Endometrial microvascular endothelial cells (primary cell): ENCODE results near the gene BACH1. TPM values are rescaled to one million over a fixed set of nuclear protein-coding genes. Genes with fewer than 3 reads are reported as not detected.

ENCODE experiments used
- in situ Hi-C: cut with HindIII; loops from 2 replicates; pipeline ENCODE4 v1.10.0; 2017; ENCODE audit warnings: low sequenced_read_pairs, low pct_unique_long_range_greater_than_20kb; ENCODE audit errors: inconsistent ontology term
- total RNA-seq: library from RNA; depleted of rRNA; stranded (reverse); fragments of >200 nt; gene quantifications from one replicate; pipeline ENCODE4 v1.2.3, GENCODE V29; 2015; ENCODE audit errors: inconsistent ontology term

BACH1 gene
- total RNA-seq, 1 donor from 2014 or later: 11.5 TPM

- in situ Hi-C loops: no loop called here
These were observed 36.2 kb downstream of the BACH1 start for GRCh38 chr21:29334717-29335428.

GRCh38 chr21:29335720-29336119 lies 37.0 kb downstream of the BACH1 start:
- in situ Hi-C loops: no loop called here

DNA sequence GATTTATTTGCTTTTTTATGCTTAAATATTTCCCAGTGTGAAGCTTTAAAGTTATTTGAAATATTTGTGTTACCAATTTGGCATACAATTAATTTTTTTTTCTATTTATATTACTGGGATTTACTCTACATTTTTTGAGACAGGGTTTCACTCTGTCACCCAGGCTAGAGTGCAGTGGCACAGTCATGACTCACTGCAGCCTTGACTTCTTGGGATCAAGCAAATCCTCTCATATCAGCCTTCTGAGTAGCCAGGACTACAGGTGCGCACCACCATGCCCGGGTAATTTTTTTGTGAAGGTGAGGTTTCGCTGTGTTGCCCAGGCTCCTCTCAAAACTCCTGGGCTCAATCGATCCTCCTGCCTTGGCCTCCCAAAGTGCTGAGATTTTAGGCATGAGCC lies 39.5 kb downstream of the BACH1 start:
- in situ Hi-C loops: no loop called here

DNA sequence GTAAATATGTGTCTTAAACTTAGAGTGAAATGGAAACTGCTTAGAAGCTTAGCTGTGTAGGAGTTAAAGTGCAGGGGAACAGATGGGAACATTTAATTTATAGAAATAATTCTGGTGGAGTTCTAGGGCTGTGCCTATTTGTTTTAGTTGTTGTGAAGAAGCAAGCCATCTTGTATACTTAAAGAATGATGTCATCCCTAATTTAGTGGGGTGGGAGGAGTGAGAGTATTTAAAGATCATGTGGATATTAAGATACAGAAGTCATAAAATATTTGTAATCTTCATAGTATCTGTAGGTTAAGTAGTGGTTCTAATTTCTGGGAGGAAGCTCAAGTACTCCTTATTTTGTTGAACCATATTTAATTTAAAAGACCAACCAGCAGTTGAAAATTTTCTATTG lies 41.5 kb downstream of the BACH1 start:
- in situ Hi-C loops: no loop called here

DNA sequence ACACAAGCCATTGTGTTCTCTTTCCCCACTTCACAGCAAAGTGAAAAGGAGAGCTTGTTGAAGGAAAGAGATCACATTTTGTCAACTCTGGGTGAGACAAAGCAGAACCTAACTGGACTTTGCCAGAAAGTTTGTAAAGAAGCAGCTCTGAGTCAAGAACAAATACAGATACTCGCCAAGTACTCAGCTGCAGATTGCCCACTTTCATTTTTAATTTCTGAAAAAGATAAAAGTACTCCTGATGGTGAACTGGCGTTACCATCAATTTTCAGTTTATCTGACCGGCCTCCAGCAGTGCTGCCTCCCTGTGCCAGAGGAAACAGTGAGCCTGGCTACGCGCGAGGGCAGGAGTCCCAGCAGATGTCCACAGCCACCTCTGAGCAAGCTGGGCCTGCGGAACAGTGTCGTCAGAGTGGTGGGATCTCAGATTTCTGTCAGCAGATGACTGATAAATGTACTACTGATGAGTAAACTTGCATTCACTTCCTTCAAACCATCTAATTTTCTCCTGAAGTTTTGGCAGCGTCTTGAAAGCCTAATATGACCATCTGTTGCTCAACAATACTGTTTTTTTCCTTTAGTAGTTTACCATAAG lies 43.7 kb downstream of the BACH1 start:
- in situ Hi-C loops: no loop called here

- in situ Hi-C loops: no loop called here
These were observed 44.8 kb downstream of the BACH1 start for GRCh38 chr21:29343519-29343918.

GRCh38 chr21:29346281-29346680 lies 47.6 kb downstream of the BACH1 start:
- in situ Hi-C loops: no loop called here

DNA sequence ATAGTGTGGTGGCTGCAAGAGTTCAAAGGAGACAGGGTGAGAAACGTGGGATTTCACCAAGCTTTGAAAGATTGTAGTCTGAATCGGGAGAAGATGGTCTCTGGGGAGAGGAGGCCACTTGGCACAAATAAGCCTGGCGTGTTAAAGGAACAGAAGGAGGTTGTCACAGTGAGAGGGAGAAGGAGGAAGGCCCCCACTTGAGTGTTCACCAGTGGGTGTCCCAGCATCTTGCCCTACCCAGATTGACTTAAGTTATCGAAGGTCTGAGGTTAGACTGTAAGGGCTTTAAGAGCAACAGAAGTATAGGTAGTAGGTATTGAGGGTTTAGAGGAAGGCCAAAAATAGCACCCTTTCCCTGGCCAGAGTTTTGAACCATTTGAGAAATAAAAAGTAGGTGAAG lies 48.0 kb downstream of the BACH1 start:
- in situ Hi-C loops: no loop called here

DNA sequence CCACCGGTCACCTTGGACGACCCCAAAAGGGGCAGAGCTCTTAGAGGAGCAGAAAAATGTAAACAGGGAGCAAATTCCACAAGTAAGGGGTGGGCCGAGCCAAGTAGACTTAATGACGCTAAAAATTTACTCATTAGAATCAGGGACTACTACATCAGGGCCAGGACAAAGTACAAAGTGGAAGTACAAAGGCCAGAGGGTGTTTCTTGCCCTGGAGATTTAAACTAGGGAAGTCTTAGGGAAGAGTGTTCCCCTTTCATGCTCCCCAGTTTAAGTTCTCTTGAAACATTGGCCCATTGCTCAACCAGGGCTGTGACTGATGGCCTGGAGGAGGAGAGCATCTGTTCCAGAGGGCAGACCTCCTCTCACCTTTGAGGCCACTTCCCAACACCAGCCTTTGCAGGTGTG lies 48.6 kb downstream of the BACH1 start:
- in situ Hi-C loops: no loop called here

GRCh38 chr21:29349702-29350101 lies 51.0 kb downstream of the BACH1 start:
- in situ Hi-C loops: loop anchor here (25.0 kb wide), 1 partner anchor 262 kb away; no protein-coding TSS in a partner anchor

DNA sequence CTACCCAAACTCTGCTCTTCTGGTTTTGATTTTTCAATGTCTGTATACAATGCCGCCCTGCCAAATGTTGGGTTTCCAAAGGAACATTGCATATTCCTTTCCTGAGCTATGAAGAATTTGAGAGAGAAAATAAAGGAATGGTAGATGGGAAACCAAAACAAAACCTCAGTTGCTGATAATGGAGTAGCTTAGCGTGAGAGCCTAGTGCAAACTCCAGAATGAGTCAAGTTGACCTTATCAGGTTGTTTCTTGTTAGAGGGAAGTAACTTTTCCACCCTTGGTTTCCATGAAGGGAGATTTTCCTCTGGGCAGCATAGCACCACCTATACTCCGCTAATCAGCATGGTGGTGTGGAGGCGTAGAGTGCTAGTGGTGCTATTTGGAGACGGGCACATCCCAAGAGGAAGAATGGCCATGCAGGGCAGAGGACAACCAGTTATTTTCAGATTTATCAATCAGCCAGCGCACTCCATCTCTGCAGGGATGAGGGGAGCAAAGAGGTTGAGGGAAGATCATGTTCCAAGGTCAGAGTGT lies 51.6 kb downstream of the BACH1 start:
- in situ Hi-C loops: loop anchor here (25.0 kb wide), 1 partner anchor 263 kb away; no protein-coding TSS in a partner anchor

- in situ Hi-C loops: loop anchor here (25.0 kb wide), 1 partner anchor 264 kb away; no protein-coding TSS in a partner anchor
These were observed 53.0 kb downstream of the BACH1 start for GRCh38 chr21:29351691-29352090.

DNA sequence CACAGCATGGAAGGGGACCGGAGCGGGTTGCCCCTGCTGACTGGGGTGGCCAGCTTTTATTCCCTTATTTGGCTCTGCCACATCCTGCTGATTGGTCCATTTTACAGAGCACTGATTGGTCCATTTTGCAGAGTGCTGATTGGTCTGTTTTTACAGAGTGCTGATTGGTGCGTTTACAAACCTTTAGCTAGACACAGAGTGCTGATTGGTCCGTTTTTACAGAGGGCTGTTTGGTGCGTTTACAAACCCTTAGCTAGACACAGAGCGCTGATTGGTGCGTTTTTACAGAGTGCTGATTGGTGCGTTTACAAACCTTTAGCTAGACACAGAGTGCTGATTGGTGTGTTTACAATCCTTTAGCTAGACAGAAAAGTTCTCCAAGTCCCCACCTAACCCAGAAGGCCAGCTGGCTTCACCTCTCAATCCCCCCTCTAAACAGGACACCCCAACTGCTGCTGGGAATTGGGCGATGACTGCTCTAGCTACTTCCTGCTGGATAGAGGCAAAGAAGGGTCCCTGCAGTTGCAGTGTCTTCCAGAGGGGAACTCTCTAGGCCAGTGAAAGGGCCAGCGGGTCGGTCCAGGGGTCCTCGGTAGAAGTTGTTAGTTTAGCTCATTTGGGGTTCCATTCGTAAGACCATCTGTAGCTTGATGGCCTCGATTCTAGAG lies 56.5 kb downstream of the BACH1 start:
- in situ Hi-C loops: loop anchor here (25.0 kb wide), 1 partner anchor 268 kb away; no protein-coding TSS in a partner anchor

DNA sequence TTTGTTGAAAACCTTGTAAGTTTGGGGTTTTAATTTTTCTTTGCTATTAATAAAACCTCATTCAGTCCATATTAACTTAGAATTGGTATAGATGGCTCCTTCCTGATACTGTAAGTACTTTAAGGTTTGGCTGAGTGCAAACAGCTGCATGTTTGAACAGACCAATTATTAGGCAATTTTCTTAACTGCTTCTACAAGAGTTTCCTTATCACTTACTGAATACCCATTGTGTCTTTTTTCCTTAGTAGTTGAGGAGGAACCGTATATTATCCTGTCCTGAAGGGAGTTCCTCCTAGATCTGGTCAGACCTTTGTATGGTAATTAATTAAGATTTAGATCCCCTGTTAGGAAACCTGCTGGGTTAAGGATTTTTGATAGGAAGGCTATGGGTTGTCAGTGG lies 57.6 kb downstream of the BACH1 start:
- in situ Hi-C loops: loop anchor here (25.0 kb wide), 1 partner anchor 269 kb away; no protein-coding TSS in a partner anchor

GRCh38 chr21:29356810-29357209 lies 58.1 kb downstream of the BACH1 start:
- in situ Hi-C loops: loop anchor here (25.0 kb wide), 1 partner anchor 270 kb away; no protein-coding TSS in a partner anchor

- in situ Hi-C loops: loop anchor here (25.0 kb wide), 1 partner anchor 272 kb away; no protein-coding TSS in a partner anchor
These were observed 61.0 kb downstream of the BACH1 start for GRCh38 chr21:29359718-29360117.

- in situ Hi-C loops: loop anchor here (25.0 kb wide), 1 partner anchor 274 kb away; no protein-coding TSS in a partner anchor
These were observed 62.4 kb downstream of the BACH1 start for GRCh38 chr21:29360799-29361765.

GRCh38 chr21:29362758-29363157 lies 64.0 kb downstream of the BACH1 start:
- in situ Hi-C loops: loop anchor here (25.0 kb wide), 1 partner anchor 275 kb away; no protein-coding TSS in a partner anchor
